Upper lobe of left lung (tissue), 6 donors: ENCODE data around the gene RASL10B. TPM values are rescaled to one million over a fixed set of nuclear protein-coding genes. Genes with fewer than 3 reads are reported as not detected.

Experiments used
- ATAC-seq, 2 donors: fragments of 200-7000 bp; cut with Tn5 transposase; one replicate each; pipeline ENCODE4 v1.9.1; 2022; ENCODE audit warnings: mild to moderate bottlenecking in 2 of 2, moderate library complexity in 2 of 2; ENCODE audit not compliant: low FRiP score in 2 of 2
- DNase-seq, 2 donors: peaks; one replicate each; pipeline ENCODE4 v3.0.0-alpha.2; 2019 to 2020
- H3K27ac ChIP-seq, 4 donors: fragments of 200-600 bp; sonication (generic); one replicate each; pipeline ENCODE4 v1.5.1; 2016 to 2019
- H3K27me3 ChIP-seq, 4 donors: fragments of 200-600 bp; sonication (generic); one replicate each; pipeline ENCODE4 v1.5.1; 2017 to 2019
- H3K36me3 ChIP-seq, 4 donors: fragments of 200-600 bp; sonication (generic); one replicate each; pipeline ENCODE4 v1.5.1; 2016 to 2019
- H3K4me1 ChIP-seq, 4 donors: fragments of 200-600 bp; sonication (generic); one replicate each; pipeline ENCODE4 v1.5.1; 2018 to 2019
- H3K4me3 ChIP-seq, 4 donors: fragments of 200-600 bp; sonication (generic); one replicate each; pipeline ENCODE4 v1.5.1; 2017 to 2019; ENCODE audit warnings: mild to moderate bottlenecking in 2 of 4, moderate library complexity in 1 of 4
- H3K9me3 ChIP-seq, 4 donors: fragments of 200-600 bp; sonication (generic); one replicate each; pipeline ENCODE4 v1.5.1; 2018 to 2019
- CTCF ChIP-seq, 6 experiments: fragments of 450-650 bp in 4 of 6; fragments of 200-600 bp in 2 of 6; sonication (generic) in 2 of 6; IDR thresholded peaks; one replicate each; pipeline ENCODE4 v1.5.1; 2016 to 2019; ENCODE audit warnings: antibody characterized with exemption in 6 of 6
- EP300 ChIP-seq, 4 donors: sonication (generic); formaldehyde crosslinking; IDR thresholded peaks; one replicate each; pipeline ENCODE4 v1.5.1; 2017; ENCODE audit warnings: antibody characterized with exemption in 4 of 4, control low read depth in 2 of 4
- POLR2A ChIP-seq, 4 donors: fragments of 450-650 bp; IDR thresholded peaks; one replicate each; pipeline ENCODE4 v1.5.1; 2016 to 2017; ENCODE audit warnings: antibody characterized with exemption in 4 of 4, mild to moderate bottlenecking in 2 of 4
- POLR2AphosphoS5 ChIP-seq, 2 donors: sonication (generic); formaldehyde crosslinking; IDR thresholded peaks; one replicate each; pipeline ENCODE4 v1.5.1; 2017; ENCODE audit warnings: antibody characterized with exemption in 2 of 2
- WGBS, 2 donors: methylation state at CpG; one replicate each; pipeline ENCODE4 v1.1.5; 2017 to 2018; 5-methylcytosine and 5-hydroxymethylcytosine counted together
- total RNA-seq, 6 donors: library from RNA; depleted of rRNA in 4 of 6; stranded (reverse); fragments of >200 nt in 4 of 6; gene quantifications; one replicate each; pipeline versions ENCODE4 v1.1.0 to v1.2.1, GENCODE V29; 2016 to 2021
- donor health status: DM: no; HTN: no; CAD: no; lungs with moderate emphysema.
- donor health status: DM: no; HTN: yes; CAD: no; lungs with severe emphysema.

Gene RASL10B
- total RNA-seq, 6 donors from 2014 or later, result 1.0 to 4.1 (median 1.7) TPM

- Histone ChIP-seq H3K36me3 (peaks cover 0 to 6% (median 0%) of the 10 kb centered on the region in 4 donors), H3K9me3 (no peaks in the 10 kb centered on the region), H3K27me3 (no peaks in the 10 kb centered on the region), H3K4me3 (peak overlapping the region in 3 of 4 donors; percentile 58 to 81 (median 62)), H3K27ac (no peak overlapping the region), H3K4me1 (peaks cover 6 to 20% (median 12%) of the 10 kb centered on the region in 4 donors)
- 80 to 92% methylated on average over 1 of the region's 1 CpG for WGBS, 2 donors
- no peak for TF ChIP-seq POLR2AphosphoS5 (IDR thresholded peaks at IDR 0.05)
- TF ChIP-seq CTCF (IDR thresholded peaks at IDR 0.05), result no peak
- no peak for TF ChIP-seq EP300 (IDR thresholded peaks at IDR 0.05)
- TF ChIP-seq POLR2A (IDR thresholded peaks at IDR 0.05), result no peak
- ATAC-seq (no peak), DNase-seq (no peak)
Observed at GRCh38 chr17:35732806-35733136, 1.3 kb downstream of the RASL10B start.

- TF ChIP-seq EP300 (IDR thresholded peaks at IDR 0.05) (no peak), POLR2A (IDR thresholded peaks at IDR 0.05) (no peak), CTCF (IDR thresholded peaks at IDR 0.05) (no peak), POLR2AphosphoS5 (IDR thresholded peaks at IDR 0.05) (no peak)
- no peaks in the 10 kb centered on the region for H3K9me3 ChIP-seq
- H3K4me3 ChIP-seq, result no peak overlapping the region
- H3K27me3 ChIP-seq, result no peaks in the 10 kb centered on the region
- peaks cover 6 to 20% (median 12%) of the 10 kb centered on the region in 4 donors for H3K4me1 ChIP-seq
- DNase-seq (no peak), ATAC-seq (no peak)
- 70 to 92% methylated on average over 6 of the region's 6 CpGs for WGBS, 2 donors
- peaks cover 0 to 1% (median 0%) of the 10 kb centered on the region in 4 donors for H3K36me3 ChIP-seq
- H3K27ac ChIP-seq, result no peak overlapping the region
Observed at GRCh38 chr17:35733366-35733765, 1.9 kb downstream of the RASL10B start.

GRCh38 chr17:35734396-35734795 lies 3.0 kb downstream of the RASL10B start:
- Histone ChIP-seq H3K4me3 (no peak overlapping the region), H3K36me3 (no peaks in the 10 kb centered on the region), H3K9me3 (no peaks in the 10 kb centered on the region), H3K27me3 (no peaks in the 10 kb centered on the region), H3K27ac (no peak overlapping the region), H3K4me1 (peaks cover 6 to 20% (median 12%) of the 10 kb centered on the region in 4 donors)
- ATAC-seq (no peak), DNase-seq (no peak)
- 85 to 87% methylated on average over 6 to 7 of the region's 7 CpGs for WGBS, 2 donors
- TF ChIP-seq POLR2AphosphoS5 (IDR thresholded peaks at IDR 0.05) (no peak), EP300 (IDR thresholded peaks at IDR 0.05) (no peak), CTCF (IDR thresholded peaks at IDR 0.05) (no peak), POLR2A (IDR thresholded peaks at IDR 0.05) (no peak)

- ATAC-seq (no peak), DNase-seq (peak in 1 of 2 donors; percentile 81)
- H3K4me1 ChIP-seq, result peaks cover 6 to 20% (median 12%) of the 10 kb centered on the region in 4 donors
- H3K27ac ChIP-seq, result no peak overlapping the region
- WGBS, 2 donors, result 81 to 89% methylated on average over 28 of the region's 29 CpGs
- no peaks in the 10 kb centered on the region for H3K36me3 ChIP-seq
- TF ChIP-seq POLR2A (IDR thresholded peaks at IDR 0.05) (no peak), CTCF (IDR thresholded peaks at IDR 0.05) (no peak), EP300 (IDR thresholded peaks at IDR 0.05) (no peak), POLR2AphosphoS5 (IDR thresholded peaks at IDR 0.05) (no peak)
- no peak overlapping the region for H3K4me3 ChIP-seq
- H3K9me3 ChIP-seq, result no peaks in the 10 kb centered on the region
- no peaks in the 10 kb centered on the region for H3K27me3 ChIP-seq
Observed at GRCh38 chr17:35735036-35735805, 3.8 kb downstream of the RASL10B start.

- Histone ChIP-seq H3K4me3 (no peak overlapping the region), H3K9me3 (no peaks in the 10 kb centered on the region), H3K36me3 (no peaks in the 10 kb centered on the region), H3K27me3 (peaks cover 0 to 3% (median under 1%) of the 10 kb centered on the region in 4 donors), H3K4me1 (peaks cover 7 to 16% (median 9%) of the 10 kb centered on the region in 4 donors), H3K27ac (no peak overlapping the region)
- 98 to 100% methylated on average over 4 to 5 of the region's 5 CpGs for WGBS, 2 donors
- ATAC-seq (no peak), DNase-seq (no peak)
- TF ChIP-seq POLR2A (IDR thresholded peaks at IDR 0.05) (no peak), CTCF (IDR thresholded peaks at IDR 0.05) (no peak), POLR2AphosphoS5 (IDR thresholded peaks at IDR 0.05) (no peak), EP300 (IDR thresholded peaks at IDR 0.05) (no peak)
Observed at GRCh38 chr17:35736236-35736635, 4.8 kb downstream of the RASL10B start.
